Kidney epithelial cell (primary cell): ENCODE measurements around the gene PRKAR1B. TPM values are rescaled to one million over a fixed set of nuclear protein-coding genes. Genes with fewer than 3 reads are reported as not detected.

Experiments
- DNase-seq: peaks from one replicate; pipeline ENCODE4 v3.0.0-alpha.2; 2010; ENCODE audit warnings: low read depth
- H3K27me3 ChIP-seq: 2 replicates; pipeline ENCODE4 v1.6.0; 2011; ENCODE audit warnings: low read length; ENCODE audit not compliant: control insufficient read depth, insufficient read depth
- H3K36me3 ChIP-seq: 2 replicates; pipeline ENCODE4 v1.5.1; 2011; ENCODE audit warnings: low read length; ENCODE audit not compliant: control insufficient read depth, insufficient read depth
- H3K4me3 ChIP-seq: 2 replicates; pipeline ENCODE4 v1.5.1; 2011; ENCODE audit warnings: low read depth, mild to moderate bottlenecking, control low read depth, low read length
- CTCF ChIP-seq: IDR thresholded peaks from 2 replicates; pipeline ENCODE4 v1.5.1; 2011; ENCODE audit warnings: mild to moderate bottlenecking, moderate library complexity, low read length, control low read depth, inconsistent platforms; ENCODE audit not compliant: insufficient read depth, poor library complexity, severe bottlenecking
- total RNA-seq: library from RNA; depleted of rRNA; stranded (reverse); fragments of >200 nt; gene quantifications from 2 replicates; pipeline ENCODE4 v1.2.3, GENCODE V29; 2015

The PRKAR1B gene
- total RNA-seq, 1 donor from 2014 or later: 23.8 TPM

DNA sequence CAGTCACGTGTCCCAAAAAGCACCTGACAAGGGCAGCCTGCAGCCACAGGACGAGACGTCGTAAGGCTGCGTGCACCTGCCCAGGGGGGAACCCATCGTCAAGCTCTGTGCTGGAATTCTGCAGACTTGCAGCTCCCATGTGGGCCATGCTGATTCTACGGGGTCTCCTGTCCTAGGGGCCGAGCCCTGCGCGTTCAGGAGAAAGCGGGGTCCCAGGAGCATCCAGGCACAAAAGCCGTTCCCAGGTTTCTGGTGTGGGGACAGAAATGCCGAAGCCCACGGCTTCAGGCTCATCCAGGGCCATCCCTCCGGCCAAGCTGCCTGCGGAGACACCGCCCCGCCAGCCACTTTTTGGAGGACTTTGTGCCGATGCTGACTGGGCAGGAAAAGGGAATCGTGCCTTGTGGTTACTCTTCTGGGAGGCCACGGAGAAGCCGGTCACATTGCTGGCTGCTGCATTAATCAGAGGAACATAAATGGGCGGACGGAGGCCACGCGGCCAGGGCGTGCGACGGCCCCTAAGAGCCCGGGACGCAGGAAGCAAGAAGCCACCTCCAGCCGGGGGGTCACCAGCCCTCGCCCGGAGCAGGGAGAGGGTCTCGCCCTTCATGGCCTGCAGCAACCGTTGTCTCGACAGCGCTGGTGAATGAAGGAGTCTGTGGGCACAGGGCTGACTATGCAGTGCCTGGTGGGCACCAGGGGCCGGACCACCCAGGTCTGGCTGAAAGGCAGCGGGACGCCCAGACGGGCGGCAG, 144.8 kb downstream of the PRKAR1B start:
- no peak for TF ChIP-seq CTCF
- H3K27me3 ChIP-seq: no peaks in the 10 kb centered on the region
- H3K36me3 ChIP-seq: no peaks in the 10 kb centered on the region
- H3K4me3 ChIP-seq: no peak overlapping the region
- no peak for DNase-seq

DNA sequence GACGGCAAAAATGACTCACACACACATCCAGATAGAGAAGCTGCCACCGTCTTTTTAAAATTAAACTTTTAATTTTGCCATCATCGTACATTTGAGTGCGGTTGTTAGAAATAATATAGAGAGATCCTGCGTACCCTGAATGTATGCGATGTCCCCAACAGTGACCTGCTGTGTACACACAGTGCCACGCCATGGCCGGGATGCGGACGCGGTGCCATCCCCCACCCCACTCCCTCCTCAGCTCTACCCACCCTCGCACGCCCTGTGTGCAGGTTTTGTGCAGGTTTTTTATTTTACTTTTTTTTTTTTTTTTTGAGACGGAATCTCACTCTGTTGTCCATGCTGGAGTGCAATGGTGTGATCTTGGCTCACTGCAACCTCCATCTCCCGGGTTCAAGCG, 148.7 kb downstream of the PRKAR1B start:
- no peak for DNase-seq
- Histone ChIP-seq H3K4me3 (no peak overlapping the region), H3K27me3 (peaks cover 11% of the 10 kb centered on the region), H3K36me3 (no peaks in the 10 kb centered on the region)
- TF ChIP-seq CTCF: no peak

- H3K27me3 ChIP-seq: peaks cover 16% of the 10 kb centered on the region
- no peak for TF ChIP-seq CTCF
- no peaks in the 10 kb centered on the region for H3K36me3 ChIP-seq
- H3K4me3 ChIP-seq: no peak overlapping the region
- DNase-seq: no peak
Measured at GRCh38 chr7:577741-578370, 149.2 kb downstream of the PRKAR1B start.

GRCh38 chr7:577278-577665, 149.8 kb downstream of the PRKAR1B start:
- H3K4me3 ChIP-seq: no peak overlapping the region
- no peak for TF ChIP-seq CTCF
- no peak for DNase-seq
- H3K36me3 ChIP-seq: no peaks in the 10 kb centered on the region
- peaks cover 22% of the 10 kb centered on the region for H3K27me3 ChIP-seq

DNA sequence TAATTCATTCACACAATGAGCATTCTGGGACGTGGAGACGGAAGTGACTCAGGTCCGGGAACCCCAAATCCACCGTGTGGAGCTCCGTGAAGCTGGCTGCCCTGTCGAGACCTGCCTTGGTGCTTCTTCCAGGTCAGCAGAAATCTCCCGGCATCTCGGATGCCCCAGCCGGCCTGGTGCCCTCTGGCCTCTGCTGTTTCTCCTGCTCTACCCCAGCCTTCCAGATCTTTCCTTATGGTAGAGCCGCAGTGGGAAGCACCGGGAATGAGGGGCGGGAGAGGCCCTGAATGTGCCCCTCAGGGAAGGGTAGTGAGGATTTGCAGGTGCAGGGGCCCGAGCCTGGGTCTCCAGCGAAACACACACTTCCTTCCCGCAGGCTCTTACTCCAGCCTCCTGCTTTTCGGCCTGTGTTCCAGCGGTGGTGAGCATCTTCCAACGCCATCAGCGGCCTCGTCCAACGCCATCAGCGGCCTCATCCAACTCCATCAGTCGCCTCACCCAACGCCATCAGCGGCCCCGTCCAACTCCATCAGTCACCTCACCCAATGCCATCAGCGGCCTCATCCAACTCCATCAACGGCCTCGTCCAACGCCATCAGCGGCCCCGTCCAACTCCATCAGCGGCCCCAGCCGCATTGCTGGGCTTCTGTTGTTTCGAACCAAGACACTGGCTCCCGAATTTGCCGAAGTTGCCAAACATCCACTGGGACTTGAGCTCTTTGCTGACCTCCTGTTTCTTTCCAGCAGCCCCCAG, 150.4 kb downstream of the PRKAR1B start:
- TF ChIP-seq CTCF: no peak
- no peaks in the 10 kb centered on the region for H3K36me3 ChIP-seq
- H3K4me3 ChIP-seq: no peak overlapping the region
- peaks cover 28% of the 10 kb centered on the region for H3K27me3 ChIP-seq
- no peak for DNase-seq
